GM21381 (cell line): Measurements from ENCODE around the gene FALEC.
A peak's percentile ranks its signal among the peaks of the same experiment; 100 is the strongest.

Experiments
- ATAC-seq: cut with Tn5 transposase; IDR thresholded peaks from one replicate; pipeline ENCODE4 v1.9.1; 2021; ENCODE audit warnings: mild to moderate bottlenecking, moderate library complexity; ENCODE audit not compliant: unreplicated experiment

Gene FALEC

DNA sequence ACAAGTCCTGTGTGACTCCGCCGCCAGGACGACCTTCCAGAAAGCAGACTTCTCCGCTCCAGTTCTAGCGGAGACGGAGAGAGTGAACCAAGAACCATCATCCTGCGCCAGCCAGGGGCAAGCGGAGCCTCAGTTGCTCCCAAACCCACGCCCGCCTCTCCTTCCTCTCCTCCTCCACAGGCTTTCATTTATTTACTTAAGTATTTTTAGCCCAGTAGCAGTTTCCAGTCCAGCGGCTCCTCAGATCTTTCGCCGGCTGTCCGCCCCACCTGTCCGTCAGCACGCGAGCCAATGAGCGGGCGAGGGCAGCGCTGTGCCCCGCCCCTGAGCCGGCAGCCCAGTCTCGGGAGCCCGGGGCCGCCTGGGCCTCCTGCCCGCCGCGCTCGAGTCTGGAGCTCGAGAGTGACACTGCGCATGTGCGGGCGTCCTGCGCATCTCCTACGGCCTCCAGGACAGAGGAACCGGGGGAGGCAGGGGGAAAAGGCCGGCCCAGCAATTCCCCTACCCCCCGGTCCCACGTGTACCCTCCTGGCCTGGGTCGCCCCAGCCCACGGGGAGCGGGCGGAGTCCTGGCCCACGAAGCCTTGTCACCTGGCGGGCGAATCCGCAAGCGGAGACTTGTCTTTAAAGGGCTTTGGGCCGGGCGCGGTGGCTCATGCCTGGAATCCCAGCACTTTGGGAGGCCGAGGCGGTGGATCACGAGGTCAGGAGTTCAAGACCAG lies at the start of gene FALEC:
Gene FALEC (plus strand): TSS at position 425 of the 722 bp plus-strand sequence.
- peak; percentile 97 for ATAC-seq

DNA sequence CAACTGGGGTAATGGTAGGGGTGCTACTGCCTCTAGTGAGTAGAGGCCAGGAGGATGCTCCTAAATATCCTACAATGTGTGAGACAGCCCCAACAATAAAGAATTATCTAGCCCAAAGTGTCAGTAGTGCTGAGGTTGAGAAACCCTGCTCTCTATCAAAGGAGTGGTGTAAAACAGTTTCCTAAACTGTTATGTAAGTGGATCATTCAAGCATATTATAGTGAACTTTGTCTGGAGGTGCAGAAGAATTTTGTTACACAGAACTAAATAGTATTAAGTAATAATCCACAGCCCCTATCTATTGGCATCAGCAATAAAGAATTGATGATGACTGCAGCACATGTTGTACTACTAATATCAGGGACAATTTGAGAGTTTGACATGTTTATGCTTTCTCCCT lies 48.6 kb upstream of the FALEC start:
- ATAC-seq: no peak

DNA sequence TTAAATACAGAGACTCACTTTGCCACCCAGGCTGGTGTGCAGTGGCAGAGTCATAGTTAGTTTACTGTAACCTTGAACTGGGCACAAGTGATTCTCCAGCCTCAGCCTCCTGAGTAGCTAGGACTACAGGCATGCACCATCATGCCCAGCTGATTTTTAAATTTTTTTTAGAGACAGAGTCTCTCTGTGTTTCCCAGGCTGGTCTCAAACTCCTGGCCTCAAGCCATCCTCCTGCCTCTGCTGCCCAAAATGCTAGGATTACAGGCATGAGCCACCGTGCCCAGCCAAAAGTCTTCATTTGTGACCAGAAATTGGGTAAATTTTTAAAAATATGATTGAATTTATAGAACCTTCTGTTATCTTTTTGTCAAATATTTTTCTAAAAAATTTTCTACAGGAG lies 46.3 kb upstream of the FALEC start:
- no peak for ATAC-seq

DNA sequence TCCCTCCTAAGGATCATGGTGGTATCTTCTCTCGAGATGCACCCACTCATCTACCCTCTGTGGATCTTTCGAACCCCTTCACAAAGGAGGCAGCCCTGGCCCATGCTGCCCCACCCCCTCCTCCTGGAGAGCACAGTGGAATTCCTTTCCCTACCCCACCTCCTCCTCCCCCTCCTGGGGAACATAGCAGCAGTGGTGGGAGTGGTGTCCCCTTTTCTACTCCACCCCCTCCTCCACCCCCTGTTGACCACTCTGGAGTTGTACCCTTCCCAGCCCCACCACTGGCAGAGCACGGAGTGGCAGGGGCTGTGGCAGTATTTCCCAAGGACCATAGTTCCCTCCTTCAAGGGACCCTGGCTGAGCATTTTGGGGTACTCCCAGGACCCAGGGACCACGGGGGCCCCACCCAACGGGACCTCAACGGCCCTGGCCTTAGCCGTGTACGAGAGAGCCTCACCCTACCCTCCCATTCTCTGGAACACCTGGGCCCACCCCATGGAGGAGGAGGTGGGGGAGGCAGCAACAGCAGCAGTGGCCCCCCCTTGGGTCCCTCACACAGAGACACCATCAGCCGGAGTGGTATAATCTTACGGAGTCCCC lies 42.9 kb upstream of the FALEC start:
- no peak for ATAC-seq

DNA sequence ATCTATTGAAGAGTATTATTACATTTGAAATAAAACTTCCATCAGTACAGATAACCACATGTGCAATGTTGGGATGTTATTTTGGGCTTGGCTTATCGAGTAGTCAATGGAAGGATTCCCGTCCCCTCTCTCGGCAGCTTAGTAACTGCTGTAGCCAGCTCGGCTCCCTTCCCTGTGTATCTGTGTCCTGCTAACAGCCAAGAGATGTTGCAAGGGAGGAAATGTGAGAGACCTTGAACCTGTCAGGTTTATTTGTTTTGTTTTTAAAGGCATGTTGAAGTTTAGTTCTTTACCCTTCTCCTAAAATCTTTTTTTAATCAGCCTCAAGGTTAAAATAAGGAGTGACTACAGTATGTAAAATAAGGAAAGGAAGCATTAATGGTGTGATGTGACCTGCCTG lies 41.9 kb upstream of the FALEC start:
- no peak for ATAC-seq

DNA sequence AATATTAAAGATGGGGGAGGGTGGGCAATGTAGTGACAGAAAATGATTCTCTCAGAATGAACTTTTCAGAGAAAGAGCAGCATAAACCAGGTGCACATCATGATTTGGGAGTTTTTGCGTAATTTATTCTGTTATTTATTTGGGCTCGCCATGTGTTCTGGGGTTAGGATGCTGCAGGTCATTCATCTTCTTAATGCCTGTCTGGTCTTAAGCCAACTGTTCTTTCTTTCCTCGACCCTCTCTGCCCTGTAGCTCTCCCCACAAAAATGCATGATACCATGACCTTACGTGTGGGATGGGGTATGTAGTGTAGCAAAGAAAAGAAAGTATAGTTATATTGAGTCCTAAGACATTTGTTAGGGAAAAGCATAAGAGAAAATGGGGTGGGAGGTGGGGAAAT lies 40.7 kb upstream of the FALEC start:
- ATAC-seq: no peak

DNA sequence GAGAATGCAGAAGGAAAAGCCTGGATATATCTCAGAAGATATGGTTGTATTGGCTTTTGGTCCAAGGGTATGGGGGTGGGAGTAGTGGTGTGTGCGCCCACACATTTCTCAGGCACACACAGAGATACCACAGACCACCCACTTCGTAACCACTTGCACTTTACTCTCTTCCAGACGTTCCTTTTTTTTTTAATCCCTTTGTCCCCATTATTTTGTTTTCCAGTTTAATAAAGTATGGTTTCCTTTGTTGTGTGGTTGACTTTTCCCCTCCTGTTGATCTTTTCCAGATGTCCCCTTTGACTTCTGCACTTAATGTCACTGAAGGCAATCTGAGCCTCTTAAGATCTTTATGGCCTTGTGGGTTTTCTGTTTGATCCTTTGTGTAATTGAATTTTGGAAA lies 38.8 kb upstream of the FALEC start:
- no peak for ATAC-seq

DNA sequence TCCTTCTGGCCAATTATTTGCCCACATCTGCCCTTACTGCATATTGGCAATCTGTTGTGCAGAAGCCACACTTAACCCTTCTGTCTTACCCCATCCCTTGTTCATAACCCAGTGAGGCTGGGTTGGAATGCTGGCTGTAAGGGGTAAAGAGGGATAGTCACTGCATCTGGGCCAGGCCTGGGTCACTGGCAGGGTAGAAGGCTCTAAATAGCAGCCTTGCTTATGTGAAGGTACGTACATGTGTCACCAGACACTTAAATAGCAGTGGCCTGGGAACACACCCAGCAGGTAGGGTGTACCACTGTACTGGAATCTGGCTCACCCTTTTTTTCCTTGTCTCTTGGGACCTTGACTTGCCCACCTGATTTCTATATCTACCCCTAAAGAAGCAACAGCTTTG lies 38.2 kb upstream of the FALEC start:
- no peak for ATAC-seq

DNA sequence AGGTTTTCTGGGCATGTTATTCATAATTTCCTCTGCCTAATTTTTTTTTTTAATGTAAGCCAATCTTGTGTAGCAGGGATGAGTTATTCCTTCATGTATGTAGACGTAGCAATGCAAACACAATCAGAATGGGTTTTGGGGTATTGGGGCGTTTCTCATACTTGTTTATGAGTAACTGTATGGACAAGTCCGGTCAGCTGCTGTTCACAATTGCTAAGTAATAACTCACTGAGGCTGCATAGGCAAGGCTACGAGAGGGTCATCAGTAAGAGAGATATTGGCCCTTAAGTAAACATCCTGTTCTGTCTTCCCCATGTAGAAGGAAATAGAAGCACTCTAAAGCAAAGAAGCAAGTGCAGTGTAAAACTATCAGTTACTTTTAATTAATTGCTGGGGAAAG lies 37.8 kb upstream of the FALEC start:
- no peak for ATAC-seq

DNA sequence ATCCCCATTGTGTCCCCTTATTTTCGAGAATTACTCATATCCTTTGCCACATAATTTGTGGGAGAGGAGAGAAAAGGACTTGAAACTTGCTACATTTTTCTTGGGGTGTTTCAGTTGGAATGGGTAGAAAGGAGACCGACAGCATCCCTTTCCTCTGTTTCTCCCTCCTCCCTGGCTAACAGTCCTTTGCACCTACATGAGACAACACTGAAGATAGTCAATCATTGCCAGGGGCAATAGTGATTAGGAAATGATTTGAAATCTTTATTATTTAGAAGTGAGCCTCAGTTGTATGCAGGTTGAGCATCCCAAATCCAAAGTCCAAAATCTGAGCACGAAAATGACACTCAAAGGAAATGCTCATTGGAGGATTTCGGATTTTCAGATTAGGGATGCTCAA lies 36.2 kb upstream of the FALEC start:
- no peak for ATAC-seq

DNA sequence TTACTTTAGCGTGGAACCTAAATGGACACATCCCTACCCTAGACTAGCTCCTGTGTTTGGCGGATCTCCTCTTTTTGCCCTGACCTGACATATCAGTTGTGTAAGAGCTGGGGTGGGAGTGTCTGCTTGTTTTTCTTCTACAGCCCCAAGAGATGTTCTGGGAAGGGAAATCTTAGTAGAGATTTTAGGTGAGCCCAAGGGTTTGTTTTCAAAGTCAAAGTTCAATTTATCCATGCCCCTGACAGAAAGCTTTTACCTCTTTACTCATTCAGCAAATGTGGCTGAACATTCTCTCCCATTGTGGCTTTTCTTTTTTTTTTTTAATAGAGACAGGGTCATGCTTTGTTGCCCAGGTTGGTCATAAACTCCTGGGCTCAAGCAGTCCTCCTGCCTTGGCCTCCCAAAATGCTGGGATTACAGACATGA lies 35.6 kb upstream of the FALEC start:
- ATAC-seq: no peak

DNA sequence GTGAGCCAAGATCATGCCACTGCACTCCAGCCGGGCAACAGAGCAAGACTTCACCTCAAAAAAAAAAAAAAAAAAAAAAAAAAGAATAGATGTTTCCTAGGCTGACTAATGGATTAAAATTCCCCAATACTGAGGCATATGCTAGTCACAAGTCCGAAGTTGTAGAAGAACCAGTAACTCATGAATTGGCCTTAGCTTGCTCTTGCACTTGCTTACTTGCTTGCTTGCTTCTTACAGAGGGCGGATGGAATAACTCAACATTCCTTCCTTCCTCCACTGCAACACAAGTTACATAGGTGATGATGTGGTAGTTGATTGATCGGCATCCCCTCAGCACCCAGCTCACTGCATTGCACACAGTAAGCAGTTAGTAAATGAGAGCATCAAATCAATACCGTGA lies 31.1 kb upstream of the FALEC start:
- ATAC-seq: no peak

DNA sequence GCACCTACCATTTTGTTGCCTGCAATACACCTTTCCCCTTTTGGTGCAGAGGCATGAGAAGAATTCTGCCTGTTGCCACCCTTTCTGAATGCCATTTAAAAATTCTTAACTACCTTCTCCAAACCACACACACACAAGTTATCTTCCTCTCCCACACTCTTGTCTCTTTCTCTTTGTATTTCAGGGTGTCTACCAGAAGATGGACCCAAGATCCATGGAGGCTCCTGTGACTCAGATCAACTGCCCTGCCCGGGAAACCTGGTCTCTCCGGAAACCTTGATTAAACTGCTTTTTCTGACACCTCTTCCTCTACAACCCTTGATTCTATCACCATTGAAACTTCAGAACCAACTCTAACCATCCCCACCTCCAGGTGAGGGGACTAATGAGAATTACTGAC lies 30.7 kb upstream of the FALEC start:
- ATAC-seq: no peak

DNA sequence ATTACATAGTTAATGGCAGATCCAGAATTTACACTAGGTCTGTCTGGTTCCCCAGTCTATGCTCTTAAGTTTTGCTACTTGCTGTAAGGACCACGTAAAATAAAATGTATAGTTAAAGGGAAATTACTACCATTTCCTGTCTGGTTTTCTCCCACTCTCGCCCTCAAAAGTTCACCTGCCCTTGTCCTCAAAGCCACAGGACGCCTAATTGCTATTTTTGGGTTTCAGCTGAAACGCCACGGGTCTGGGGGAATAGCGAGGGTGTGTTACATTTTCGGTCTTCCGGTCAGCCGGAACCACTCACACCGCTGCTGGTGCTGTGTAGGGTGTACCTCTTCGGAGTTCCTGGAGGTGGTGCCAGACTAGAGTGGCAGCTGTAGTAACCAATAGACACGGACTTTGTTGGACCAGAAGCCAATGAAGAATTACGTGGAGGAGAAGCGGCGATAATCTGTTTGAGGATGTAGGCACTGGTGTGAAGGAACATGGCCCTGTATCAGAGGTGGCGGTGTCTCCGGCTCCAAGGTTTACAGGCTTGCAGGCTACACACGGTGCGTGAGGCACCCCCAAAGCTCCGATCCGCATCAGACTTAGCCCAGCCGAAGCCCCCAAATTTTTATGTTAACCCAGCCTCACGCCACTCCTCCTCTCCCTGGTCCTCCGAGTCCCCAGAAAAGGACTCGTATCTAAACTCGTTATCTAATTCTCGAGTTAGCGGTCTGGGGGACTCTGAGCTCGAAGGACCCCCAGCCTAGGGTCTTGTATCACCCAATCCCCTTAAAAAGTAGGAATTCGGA lies 28.4 kb upstream of the FALEC start, which contains the start of gene TARS2:
Gene TARS2 (plus strand): TSS at position 454 of the 797 bp plus-strand sequence. CDS start 32 bp downstream, at position 486.
- ATAC-seq: peak; percentile 99

DNA sequence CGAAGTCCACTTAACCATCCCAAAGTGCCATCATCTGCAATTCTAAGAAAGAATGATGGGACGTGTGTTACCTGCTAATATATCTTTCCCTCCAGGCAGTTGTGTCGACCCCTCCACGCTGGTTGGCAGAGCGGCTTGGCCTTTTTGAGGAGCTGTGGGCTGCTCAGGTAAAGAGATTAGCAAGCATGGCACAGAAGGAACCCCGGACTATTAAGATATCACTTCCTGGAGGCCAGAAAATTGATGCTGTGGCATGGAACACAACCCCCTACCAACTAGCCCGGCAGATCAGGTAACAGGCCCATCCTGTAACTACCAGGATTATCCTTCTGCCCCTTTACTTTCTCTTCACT lies 27.8 kb upstream of the FALEC start:
- ATAC-seq: no peak

DNA sequence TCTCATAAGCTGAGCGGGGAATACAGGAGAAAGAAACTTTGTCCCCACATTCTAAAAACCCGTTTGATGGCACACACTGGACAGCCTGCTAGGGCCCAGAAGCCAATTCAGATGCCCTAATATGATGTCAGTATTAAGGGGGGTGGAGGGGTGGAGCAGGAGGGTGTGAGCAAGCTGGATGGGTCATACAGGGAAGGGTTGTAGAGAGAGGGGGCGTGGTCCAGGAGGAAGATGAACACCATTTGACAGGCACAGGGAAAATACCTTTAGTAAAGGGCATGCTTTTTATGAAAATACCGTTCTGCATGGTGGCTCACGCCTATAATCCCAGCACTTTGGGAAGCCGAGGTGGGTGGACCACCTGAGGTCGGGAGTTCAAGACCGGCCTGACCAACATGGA lies 22.4 kb upstream of the FALEC start:
- ATAC-seq: no peak

DNA sequence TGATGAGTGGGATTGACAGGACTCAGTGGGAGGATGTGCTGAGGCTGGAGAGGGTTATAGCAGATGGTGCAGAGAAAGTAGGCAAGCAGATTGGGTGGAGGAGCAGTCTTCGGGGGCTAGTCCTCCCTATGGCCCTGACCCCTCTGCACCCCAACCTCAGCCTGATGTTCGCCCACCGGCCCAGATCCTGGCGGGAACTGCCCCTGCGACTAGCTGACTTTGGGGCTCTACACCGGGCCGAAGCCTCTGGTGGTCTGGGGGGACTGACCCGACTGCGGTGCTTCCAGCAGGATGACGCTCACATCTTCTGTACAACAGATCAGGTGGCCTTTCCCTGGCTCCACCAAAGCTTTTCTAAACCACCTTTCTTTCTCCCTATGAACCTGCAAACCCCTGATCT lies 17.2 kb upstream of the FALEC start:
- no peak for ATAC-seq

DNA sequence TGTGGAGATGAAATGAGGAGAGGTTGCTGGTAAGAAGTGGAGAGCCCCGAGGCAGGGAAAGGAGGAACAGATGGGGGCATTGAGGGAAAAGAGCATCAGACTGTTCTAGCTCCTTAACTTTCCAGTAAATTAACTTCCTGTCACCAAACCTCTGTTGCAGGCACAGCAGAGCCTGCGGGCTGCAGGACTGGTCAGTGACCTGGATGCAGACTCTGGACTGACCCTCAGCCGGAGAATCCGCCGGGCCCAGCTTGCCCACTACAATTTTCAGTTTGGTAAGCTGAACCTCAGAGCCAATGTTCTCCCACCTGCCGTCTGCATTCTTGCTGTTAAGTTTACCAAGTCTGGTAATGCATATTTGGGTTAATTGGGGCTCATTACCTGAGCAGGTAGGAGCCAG lies 10.1 kb upstream of the FALEC start:
- ATAC-seq: no peak

DNA sequence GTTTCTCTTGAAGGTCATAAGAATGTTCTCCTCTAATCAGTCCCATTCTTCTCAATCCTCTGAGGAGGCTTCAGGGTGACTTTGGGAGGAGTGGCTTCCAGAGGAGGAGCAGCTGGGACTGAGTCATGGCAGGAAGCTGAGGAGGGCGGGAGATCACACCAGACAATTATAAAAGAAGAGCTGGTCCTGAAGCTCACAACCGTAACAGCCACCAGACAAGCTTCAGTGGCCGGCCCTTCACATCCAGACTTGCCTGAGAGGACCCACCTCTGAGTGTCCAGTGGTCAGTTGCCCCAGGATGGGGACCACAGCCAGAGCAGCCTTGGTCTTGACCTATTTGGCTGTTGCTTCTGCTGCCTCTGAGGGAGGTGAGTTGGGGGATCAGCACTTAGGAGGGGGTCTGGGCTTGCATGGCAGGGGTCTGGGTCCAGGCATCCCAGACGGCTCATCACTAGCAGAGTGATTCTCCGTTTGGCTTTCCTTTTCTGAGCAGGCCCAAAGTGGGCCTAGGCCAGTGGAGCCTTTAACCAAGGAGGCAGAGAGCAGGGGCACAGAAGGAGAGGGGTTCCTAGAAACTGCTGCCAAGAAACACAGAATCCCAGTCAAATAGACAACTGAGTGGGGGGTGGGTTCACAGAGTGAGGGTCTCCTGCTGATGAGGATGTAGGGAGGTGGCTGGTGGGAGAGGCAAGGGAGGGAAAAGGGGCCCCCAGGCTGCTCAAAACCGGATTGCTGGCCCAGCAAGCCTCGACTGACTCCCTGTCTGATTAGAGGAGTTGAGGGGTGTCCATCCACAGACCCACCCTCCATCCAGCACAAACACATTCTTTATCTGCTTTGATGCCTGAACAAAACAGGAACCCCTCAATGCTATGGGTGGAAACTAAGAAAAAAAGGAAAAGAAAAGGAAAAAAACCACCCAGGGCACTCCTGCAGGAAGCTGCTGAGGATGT lies 7.4 kb upstream of the FALEC start, which contains the start of gene ECM1:
Gene ECM1 (plus strand): TSS at position 198 of the 953 bp plus-strand sequence. CDS start 101 bp downstream, at position 299.
- no peak for ATAC-seq

DNA sequence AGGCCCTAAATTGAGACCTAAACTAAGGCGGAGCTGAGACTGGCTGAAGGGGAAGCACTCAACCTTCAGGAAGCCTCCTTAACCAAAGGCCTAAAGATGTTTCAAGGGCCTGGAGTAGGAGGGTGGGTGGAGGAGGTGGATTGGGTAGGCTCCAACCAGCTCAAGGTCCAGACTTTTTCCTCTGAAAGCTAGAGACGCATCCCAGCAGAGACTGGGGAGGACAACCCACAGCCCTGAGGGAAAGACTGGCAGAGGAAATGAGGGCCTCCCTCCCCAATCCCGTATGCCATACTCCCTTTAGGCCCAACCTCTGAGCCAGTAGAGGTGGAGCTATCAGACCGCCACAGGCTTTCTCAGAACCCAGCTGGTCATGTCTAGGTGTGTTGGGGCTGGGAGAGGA lies 6.6 kb upstream of the FALEC start:
- ATAC-seq: no peak

DNA sequence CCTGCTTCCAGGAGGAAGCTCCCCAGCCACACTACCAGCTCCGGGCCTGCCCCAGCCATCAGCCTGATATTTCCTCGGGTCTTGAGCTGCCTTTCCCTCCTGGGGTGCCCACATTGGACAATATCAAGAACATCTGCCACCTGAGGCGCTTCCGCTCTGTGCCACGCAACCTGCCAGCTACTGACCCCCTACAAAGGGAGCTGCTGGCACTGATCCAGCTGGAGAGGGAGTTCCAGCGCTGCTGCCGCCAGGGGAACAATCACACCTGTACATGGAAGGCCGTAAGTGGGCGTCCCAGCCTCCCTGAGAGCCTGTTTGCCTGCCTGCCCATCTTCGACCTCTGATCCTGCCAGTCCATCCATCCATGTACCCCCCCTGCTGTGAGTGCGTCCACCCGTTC lies 4.0 kb upstream of the FALEC start:
- ATAC-seq: no peak
